Head of caudate nucleus (tissue), 42 donors: ENCODE results near the gene CDK16.

Source experiments
- DNase-seq, 42 donors: peaks; one replicate each; pipeline versions ENCODE4 v3.0.0 to v3.0.0-alpha.2; 2020 to 2021; ENCODE audit warnings: mixed read lengths in 7 of 42
- intact Hi-C: fragments of 100-400 bp; cut with DNase I; formaldehyde crosslinking; loops from one replicate; pipeline ENCODE4 v1.15.0; 2022

CDK16 gene

DNA sequence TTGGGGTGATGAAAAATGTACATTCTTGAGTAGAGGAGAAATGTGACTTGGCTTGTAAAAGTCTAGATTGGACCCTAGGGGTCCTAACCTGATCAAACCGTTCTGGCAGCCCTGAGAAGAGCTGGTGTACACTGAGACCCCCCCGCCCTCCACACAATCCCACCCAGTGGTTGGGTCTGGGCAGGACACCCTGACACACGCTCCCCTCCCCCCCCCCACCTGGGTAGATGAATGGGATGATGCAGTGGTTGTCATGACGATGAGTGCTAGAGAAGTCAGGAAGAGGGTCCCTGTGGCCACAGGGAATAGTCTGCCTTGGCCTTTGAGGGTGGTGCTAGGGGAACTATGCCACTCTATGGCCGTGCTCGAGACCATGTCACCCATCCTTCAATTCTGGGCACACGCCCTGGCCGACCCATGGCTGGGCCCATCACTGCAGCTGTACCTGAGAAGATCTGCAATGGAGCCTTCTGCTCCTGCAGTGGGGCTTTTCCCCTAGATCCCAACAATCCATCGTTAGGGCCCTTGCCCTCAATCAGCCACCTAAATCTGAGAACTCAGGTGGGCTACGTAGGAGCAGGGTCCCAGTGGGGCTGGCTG is 4.4 kb downstream of the CDK16 start:
- no peak for DNase-seq
- intact Hi-C loops = no loop called here

DNA sequence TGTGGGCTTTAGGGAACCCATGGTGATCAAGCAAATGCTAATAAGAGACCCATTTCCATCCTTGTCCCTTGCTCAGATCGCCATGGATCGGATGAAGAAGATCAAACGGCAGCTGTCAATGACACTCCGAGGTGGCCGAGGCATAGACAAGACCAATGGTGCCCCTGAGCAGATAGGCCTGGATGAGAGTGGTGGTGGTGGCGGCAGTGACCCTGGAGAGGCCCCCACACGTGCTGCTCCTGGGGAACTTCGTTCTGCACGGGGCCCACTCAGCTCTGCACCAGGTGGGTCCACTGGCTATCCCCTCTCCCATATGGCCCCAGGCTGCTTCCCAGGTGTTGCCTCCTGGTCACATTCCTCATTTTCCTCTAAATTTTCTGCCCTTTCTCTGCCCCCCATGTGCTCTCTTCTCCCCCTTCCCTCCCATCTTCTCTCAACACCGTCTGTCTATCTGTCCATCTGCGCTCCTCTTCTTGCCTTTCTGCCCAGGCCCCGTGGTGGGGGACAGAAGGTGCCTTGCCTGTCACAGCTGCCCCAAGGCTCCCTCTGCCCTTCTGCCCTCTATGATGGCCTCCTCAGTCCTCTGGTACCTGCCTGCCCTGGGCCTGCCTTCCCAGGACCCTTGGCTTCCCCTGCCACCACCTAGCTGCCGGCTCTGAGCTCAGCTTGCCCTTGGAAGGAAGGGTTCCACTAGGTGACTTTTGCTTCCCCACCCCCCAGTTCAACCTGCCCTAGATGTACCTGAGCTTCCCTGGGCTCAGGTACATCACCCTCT is 5.2 kb downstream of the CDK16 start:
- intact Hi-C loops = no loop called here
- DNase-seq = no peak

DNA sequence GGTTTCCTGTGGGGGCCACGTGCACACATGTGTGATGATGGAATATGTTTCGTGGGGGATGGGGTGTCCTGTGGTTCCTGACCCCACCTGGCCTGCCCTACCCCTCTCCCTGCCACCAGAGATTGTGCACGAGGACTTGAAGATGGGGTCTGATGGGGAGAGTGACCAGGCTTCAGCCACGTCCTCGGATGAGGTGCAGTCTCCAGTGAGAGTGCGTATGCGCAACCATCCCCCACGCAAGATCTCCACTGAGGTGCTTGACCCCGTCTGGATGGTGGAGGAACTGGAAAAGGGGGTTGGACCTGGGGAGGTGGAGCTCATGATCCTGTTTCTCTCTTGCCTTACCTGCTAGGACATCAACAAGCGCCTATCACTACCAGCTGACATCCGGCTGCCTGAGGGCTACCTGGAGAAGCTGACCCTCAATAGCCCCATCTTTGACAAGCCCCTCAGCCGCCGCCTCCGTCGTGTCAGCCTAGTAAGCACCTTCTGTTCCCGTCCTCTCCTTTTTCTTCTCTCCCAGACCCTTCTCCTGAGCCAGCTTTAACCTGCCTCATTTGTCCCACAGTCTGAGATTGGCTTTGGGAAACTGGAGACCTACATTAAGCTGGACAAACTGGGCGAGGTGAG is 5.9 kb downstream of the CDK16 start:
- DNase-seq = no peak
- intact Hi-C loops = no loop called here

DNA sequence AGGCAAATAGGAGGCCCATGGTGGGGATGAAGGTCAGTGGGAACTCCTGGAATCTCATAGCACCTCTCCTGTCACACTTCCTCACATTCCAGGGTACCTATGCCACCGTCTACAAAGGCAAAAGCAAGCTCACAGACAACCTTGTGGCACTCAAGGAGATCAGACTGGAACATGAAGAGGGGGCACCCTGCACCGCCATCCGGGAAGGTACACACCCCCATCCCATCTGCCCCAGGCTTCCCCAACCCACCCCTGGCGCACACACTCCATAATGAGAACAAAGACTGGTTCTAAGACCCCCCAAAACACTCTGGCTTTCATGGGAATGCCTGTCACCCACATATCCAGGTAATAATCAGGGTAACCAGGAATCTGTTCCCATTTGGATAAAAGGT is 6.4 kb downstream of the CDK16 start:
- intact Hi-C loops = no loop called here
- no peak for DNase-seq

DNA sequence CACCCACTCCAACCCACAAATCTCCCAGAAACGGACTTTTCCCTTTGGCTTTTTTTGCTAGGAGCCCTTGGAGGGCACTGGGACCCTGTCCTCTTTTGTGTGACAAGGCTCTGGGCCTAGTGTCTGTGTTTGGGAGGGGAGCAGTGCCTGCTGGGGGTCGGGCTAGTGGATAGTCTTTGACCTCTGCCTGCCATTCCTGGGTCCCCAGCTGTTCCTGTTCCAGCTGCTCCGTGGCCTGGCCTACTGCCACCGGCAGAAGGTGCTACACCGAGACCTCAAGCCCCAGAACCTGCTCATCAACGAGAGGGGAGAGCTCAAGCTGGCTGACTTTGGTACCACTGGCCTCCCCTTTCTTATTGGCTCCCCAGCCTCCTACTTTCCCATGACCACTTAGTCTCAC is 7.6 kb downstream of the CDK16 start:
- intact Hi-C loops = no loop called here
- DNase-seq = no peak

DNA sequence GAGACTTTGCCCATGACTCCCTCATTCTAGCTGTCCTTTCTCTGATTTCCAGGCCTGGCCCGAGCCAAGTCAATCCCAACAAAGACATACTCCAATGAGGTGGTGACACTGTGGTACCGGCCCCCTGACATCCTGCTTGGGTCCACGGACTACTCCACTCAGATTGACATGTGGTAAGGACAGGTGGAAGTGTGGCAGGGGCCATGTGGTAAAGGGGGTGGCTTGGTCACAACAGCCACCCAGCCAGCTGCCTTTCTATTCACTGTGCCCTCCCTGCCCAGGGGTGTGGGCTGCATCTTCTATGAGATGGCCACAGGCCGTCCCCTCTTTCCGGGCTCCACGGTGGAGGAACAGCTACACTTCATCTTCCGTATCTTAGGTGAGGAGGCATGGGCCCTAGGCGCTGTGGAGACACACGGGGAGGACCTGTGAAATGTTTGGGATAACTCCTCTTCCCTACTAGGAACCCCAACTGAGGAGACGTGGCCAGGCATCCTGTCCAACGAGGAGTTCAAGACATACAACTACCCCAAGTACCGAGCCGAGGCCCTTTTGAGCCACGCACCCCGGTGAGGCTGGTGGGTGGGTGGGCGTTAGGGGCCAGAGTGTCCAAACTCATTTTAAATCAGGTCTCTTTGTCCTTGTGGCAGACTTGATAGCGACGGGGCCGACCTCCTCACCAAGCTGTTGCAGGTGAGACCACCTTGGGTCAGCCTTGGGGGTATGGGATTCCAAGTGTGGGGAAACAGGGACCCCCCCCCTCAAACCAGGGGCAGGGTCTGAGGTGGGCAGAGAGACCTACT is 8.3 kb downstream of the CDK16 start:
- DNase-seq = no peak
- intact Hi-C loops = no loop called here

DNA sequence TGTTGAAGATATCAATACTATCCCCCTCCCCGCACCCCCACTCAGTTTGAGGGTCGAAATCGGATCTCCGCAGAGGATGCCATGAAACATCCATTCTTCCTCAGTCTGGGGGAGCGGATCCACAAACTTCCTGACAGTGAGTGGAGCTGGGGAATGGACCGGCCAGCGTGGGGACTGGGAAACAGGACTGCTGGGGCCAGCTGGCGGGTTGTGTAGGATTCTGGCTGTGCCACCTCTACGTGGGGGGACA is 8.8 kb downstream of the CDK16 start:
- intact Hi-C loops = no loop called here
- no peak for DNase-seq

DNA sequence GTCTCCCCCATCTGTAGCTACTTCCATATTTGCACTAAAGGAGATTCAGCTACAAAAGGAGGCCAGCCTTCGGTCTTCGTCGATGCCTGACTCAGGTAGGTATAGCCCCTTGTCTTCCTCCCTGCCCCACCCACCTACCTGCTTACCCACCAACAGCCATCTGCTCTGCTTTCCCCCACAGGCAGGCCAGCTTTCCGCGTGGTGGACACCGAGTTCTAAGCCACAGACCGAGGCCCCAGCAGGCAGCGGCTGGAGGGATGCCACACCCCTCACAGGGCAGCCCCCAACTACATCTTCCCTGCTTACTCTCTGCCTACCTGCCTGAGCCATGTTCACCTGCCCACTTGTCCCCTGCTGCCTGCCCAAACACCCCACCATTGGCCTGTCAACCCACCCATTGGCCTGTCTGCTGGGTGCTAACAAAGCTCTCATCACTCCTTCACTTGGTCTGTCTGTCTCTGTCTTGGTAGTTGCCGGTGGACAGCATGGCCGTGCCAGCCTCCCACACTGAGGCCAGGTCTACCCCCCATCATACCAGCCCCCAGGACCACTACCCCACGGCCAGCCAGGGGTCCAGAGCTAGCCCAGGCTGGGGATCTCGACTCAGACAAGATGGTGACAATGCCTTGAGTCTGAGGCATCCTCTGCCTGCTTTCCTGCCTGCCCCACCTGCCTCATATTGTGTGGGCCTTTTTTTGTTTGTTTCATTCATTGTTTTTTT is 10.2 kb downstream of the CDK16 start:
- peak in 1 of 42 donors; percentile 10 for DNase-seq
- intact Hi-C loops = no loop called here

DNA sequence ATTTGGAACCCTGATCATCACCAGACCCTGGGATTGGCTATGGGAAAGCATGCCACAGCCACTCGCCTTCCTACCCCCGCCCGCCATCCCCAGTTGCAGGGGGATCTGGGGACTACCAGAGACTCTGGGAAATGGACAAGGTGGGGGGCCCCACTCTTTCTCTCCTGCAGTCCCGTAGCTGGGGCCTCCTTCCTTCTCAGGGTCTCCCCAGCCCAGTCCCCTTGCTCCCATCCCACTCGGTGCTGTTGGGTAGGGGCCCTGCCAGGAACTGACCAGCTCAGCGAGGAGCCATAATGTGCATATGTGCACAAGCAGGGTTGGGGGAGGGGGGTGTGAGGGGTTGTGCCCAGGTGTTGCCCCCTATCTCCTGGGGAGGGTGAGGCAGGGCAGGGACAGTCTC is 10.9 kb downstream of the CDK16 start:
- intact Hi-C loops = no loop called here
- peak in 3 of 42 donors; percentile 7 to 33 (median 23) for DNase-seq

DNA sequence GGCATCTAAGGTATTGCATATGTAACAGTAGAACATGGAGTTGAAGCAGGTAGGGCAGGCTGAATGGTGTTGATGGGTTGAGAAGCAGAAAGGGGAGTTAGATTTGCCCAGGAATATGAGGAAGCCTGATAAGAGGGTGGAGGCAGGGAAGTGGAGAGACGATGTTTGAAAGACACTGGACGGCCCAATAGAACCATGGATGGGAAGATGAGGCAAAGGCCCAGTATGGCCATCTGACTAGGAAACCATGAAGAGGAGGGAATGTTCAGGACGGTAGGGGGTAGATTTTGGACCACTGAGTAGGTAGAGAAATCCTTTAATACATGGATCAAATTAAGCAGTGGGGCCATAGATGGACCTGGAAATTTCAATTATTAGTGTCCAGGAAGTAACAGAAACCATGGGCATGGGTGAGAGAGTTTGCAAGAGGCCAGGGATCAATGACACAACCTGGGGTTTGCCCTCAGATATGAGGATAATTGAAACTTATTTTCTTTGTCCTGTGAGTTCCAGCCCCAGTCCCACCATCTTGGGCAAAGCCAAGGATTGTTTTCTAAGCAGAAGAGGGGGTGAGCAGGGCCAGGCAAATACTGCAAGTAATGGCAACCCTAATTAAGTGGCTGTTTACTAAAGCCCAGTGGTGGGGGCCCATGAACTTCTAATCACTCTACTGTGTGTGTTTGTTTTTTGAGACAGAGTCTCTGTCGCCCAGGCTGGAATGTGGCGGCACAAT is 11.8 kb downstream of the CDK16 start:
- intact Hi-C loops = no loop called here
- peak in 2 of 42 donors; percentile 10 to 15 for DNase-seq

DNA sequence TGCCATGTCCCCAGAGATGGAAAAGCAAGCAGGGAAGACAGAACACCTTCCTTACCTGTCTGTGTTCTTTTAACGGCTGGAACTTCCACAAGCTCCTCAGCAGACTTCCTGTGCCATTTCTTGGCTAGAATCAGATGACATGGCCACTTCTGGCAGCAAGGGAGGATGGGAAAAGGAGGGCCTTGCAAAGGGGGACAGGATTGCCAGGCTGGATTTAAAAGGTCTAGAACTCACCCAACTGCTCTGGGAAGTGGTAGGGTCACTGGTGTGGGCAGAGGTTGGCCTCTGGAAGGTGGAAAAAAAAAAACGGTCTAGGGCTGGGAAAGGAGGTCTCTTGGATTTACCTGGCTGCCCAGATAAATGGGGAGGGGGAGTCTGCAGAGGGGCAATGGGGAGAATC is 12.7 kb downstream of the CDK16 start:
- intact Hi-C loops = no loop called here
- peak in 2 of 42 donors; percentile 1 to 4 for DNase-seq

DNA sequence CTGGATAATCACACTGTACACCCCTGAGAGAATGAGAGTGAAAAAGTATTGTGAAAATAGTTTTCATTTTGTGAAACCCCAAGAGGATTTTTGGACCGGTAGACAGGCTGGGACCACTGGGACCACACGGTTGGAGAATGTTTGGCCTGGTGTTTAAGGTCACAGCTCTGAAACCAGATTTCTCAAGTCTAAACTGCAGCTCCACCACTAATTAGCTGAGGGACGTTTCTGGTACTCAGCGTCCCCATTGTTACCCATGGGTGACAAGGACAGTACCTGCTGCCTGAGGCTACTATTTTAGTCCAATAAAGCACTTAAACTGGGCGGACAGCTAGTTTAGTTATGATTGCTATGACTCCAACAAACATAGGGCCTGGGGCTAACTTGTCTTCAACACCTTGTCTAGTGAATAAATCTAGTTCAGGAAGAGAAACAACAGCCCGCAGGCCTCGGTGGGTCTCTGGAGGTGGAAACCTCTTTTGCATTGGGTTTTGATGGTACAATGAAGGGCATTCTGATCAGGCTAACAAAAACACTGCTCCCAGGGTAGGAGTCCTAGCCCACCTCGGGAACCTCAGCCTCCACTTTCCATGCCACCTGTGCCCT is 13.8 kb downstream of the CDK16 start:
- intact Hi-C loops = loop anchor here (1.0 kb wide), 1 partner anchor 13 kb away; no protein-coding TSS in a partner anchor
- peak in 4 of 42 donors; percentile 9 to 27 (median 16) for DNase-seq

DNA sequence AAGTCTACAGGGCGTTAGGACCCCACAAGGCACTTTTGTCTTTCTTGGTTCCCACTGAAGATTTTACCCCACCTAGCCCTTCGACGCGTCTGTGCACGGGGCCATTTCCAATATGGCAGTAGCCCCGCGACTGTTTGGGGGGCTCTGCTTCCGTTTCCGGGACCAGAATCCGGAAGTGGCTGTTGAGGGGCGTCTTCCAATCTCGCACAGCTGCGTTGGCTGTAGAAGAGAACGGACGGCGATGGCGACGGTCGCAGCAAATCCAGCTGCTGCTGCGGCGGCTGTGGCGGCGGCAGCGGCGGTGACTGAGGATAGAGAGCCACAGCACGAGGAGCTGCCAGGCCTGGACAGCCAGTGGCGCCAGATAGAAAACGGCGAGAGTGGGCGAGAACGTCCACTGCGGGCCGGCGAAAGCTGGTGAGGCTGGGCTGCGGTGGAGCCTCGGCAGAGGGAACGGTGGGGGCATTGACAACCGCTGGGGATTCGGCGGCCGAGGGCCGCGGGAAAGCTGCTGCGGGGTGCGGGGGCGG is 14.4 kb downstream of the CDK16 start, which contains the start of gene USP11:
Gene USP11 (plus strand): TSS at position 207 of the 530 bp plus-strand sequence. CDS start 35 bp downstream, at position 242.
- intact Hi-C loops = loop anchor here (1.0 kb wide), 1 partner anchor 14 kb away; no protein-coding TSS in a partner anchor
- DNase-seq = peak; percentile 17 to 83 (median 60)

DNA sequence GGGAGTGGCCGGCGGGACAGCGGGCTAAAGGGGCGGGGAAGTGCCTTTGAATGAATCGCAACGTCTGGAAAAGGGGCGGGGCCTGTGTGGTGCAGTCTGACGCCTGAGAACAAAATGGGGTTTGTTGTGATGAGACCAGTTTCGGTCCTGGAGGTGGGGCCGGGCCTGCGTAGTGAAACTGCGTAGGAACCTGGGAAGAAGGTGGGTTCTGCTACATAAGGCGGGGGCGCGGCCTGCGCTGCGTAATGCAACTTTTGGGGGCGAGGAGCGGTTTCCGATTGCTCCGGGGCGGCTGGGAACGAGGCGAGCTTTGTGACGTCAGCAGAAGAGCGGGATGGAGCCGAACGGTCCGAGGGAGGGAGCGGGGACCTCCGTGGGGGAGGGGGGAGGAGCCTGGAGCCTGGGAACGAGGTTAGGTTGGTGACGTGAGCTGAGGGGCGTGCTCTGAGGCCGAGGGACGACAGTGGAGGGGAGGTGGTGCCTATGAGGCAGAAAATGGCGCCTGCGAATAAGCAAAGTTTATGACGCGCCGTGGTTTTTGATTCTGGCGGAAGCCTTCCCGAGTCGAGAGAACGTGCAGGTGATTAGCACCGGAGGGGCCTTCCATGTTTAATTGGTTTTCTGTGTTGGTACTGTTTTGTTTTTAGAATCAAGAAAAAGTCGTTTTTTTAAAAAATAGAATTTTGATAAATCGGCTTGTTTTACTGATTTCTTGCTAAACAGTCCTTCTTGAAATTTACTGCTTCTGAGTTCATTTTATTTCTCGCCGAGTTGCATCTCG is 15.0 kb downstream of the CDK16 start:
- intact Hi-C loops = no loop called here
- DNase-seq = peak; percentile 83 to 97 (median 93)

DNA sequence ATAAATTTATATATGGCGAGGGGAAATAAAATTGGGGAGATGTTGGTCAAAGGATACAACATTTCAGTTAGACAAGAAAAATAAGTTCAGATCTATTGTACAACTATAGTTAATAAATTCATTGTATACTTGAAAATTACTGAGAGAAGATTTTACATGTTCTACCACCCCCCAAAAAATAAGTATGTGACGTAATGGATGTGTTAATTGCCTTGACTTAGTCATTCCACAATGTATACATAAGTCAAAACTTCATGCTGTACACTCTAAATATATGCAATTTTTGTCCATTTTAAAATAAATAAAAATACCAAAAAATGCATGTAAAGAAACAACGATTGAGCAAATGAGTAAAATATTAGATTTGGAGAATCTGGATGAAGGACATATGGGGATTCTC is 16.1 kb downstream of the CDK16 start:
- DNase-seq = no peak
- intact Hi-C loops = no loop called here

DNA sequence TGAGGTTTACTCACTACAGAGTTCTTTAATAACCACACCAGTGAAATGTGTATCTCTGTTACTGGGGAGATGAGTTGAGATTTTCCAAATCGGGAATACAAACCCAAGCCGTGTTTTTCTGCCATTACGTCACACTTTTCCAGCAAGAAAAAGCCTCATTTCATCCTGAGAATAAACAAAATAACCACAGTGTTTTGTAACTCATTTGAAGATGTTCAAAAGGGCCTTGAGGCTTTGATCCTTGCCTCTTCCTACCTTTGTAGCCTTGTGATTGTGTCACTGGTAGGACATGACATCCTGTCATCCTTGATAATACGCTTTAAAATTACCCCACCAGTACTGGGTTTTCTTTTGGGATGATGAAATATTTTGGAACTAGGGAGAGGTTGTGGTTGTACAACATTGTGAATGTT is 17.2 kb downstream of the CDK16 start:
- no peak for DNase-seq
- intact Hi-C loops = no loop called here

DNA sequence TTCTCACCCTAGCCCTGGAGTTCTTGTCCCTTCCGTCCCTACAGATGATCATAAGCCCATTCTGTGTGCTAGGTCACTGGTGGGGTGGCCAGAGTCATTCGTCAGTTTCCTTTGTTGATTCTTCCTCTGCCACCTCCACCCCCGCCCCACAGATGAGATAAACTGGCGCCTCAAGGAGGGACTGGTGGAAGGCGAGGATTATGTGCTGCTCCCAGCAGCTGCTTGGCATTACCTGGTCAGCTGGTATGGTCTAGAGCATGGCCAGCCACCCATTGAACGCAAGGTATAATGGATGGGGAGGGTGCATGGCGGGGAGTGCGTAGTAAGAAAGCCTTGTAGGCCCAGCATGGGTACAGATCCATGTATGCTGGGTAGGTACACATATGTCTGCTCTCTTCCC is 20.7 kb downstream of the CDK16 start:
- intact Hi-C loops = no loop called here
- peak in 1 of 42 donors; percentile 8 for DNase-seq
